Activated CD4-positive, CD25-positive, alpha-beta regulatory T cell treated with anti-CD3 and anti-CD28 coated beads, Interleukin-2, amount 50 U/mL, for 16 hours (primary cell): ENCODE results near the gene MAML1.
"Not testable (repeated sequence)": the region's sequence is repeated elsewhere in the genome, so short reads cannot be mapped to it uniquely, and the experiment has no call there.

Source experiments
- DNase-seq: peaks from one replicate; pipeline ENCODE4 v3.0.0-alpha.2; 2020; ENCODE audit warnings: low read depth, low spot score

Gene MAML1

DNA sequence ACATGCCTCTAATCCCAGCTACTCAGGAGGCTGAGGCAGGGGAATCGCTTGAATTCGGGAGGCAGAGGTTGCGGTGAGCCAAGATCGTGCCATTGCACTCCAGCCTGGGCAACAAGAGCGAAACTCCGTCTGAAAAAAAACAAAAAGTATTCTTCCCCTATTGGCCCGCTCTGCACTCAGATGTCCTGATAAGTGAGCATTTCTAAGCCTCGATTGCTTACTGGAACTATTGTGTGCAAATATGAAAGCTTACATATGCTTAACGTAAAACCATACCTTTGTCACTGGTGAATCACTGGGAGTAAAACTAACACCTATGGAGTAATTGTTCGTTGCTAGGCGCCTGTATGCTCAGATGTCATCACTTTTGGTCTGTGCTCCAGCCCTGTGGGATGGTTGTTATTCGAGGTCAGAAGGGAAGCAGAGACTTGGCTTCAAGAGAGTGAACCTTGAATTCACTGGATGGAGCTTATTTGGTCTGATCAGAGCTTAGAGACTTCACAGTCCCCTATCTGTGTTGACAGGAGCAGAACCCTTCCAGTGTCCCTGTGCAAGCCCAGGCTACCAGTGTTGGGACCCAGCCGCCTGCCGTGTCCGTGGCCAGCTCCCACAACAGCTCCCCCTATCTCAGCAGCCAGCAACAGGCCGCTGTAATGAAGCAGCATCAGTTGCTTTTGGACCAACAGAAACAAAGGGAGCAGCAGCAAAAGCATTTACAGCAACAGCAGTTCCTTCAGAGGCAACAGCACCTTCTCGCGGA is 35.9 kb downstream of the MAML1 start:
- no peak for DNase-seq

DNA sequence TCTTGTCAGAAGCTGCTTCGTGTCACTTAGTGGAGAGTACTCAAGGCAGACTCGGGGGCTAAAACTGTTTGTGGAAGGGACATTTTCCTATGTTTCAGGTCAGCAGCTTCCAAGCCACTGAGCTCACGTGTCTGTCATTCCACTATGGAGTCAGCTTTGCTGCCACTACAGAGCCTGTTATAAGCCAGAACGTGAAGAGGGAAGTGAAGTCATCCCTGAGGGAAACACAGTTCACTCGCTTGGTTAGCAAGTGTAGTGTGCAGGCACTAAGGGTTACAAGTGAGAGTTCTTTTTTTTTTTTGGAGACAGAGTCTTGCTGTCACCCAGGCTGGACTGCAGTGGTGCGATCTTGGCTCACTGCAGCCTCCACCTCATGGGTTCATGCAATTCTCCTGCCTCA is 36.6 kb downstream of the MAML1 start:
- DNase-seq, result no peak

GRCh38 chr5:179769796-179770195 is 37.2 kb downstream of the MAML1 start:
- DNase-seq, result no peak

DNA sequence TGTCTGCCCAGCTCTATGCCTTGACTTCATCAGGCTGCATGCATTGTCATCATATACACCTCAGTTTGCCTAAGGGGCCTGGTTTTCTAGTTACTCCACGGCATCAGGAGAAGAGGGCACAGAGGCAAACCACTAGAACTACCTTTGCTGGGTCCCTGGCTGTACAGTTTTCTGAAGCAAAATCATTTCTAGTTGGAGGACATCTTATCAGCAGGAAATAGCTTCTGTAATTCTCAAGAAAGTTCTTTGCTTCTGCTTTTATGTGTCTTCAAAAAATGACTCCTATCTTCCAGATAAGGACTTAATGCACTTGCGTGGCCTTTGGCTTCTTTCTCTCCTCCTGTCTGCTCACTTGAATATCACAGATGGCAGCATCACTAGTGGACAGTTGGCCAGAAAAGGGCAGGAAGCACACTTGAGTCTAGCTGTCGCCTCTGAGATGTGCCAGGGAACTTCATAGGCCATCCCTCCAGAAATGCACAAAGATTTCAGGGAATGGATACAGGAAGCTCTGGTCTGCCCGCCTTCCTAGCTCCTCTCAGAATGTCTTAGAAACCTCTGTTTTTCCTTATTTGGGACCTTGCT is 38.8 kb downstream of the MAML1 start:
- DNase-seq, result no peak

DNA sequence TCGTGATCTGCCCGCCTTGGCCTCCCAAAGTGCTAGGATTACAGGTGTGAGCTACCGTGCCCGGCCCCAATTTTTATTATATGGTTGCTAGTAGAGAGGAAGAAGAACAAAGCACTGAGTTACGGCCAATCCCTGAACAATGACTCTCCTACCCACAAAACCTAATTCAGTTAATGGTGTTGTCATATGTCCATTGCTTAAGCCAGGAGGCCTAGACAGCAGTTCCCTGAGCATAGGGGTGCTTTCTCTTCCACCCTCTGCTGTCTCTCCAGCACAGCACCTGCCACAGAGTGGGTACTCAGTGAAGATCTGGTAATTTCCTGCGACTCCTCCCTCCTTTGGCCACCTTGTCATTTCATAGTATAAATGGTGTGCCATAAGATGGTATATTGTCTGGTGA is 39.7 kb downstream of the MAML1 start:
- DNase-seq, result no peak

GRCh38 chr5:179773686-179774040 is 41.0 kb downstream of the MAML1 start:
- no peak for DNase-seq

- DNase-seq, result no peak
These were observed 41.8 kb downstream of the MAML1 start for GRCh38 chr5:179774442-179774841.

DNA sequence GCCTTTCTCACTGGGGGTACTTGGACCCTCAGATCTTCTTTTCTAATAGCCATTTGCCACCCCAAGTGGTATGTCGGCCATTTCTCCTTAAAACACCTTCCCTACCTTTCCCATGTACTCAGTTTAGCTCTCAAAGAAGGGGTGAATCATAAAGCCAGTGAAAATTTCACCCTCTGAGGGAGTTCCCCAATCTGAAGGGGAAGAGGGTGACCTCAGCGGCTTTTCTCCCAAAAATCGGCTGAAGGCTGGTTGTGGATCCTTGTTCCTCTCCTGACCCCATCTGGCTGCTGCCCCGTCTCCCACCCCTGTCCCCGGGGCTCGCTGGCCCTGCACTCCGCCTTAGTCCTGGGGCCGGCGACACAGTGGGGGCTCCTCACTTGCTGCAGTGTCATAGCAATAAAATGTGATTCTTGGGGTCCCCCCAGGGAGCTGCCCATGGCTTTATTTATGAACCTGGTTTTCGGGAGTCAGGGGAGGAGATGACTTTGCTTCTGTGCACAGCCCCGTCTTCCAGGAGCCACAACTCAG is 43.9 kb downstream of the MAML1 start:
- DNase-seq, result no peak

GRCh38 chr5:179777456-179777855 is 44.8 kb downstream of the MAML1 start:
- DNase-seq, result no peak

- DNase-seq, result no peak
These were observed 45.3 kb downstream of the MAML1 start for GRCh38 chr5:179777909-179778308.

GRCh38 chr5:179778591-179778990 is 46.0 kb downstream of the MAML1 start:
- no peak for DNase-seq

- no peak for DNase-seq
These were observed 47.2 kb downstream of the MAML1 start for GRCh38 chr5:179779826-179780225.

GRCh38 chr5:179780362-179780761 is 47.7 kb downstream of the MAML1 start:
- DNase-seq, result no peak

- DNase-seq, result no peak
These were observed 49.2 kb downstream of the MAML1 start for GRCh38 chr5:179781846-179782245.

DNA sequence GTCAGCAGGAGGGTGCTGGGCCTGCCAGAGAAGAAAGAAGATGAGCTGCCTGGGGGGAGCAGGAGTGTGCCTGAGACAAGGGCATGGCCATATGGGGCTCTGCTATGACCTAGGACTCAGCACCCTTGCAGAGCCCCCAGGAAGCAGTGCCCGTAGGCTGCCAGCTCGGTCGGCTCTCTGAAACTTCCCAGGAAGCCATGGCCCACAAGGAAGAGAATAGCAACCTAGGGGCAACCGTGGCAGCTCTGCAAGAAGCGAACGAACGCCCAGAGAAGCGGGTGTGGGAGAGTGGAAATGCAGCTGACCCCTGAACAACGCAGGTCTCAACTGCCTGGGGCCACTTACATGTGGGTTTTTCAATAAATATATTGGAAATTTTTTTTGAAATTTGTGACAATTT is 50.5 kb downstream of the MAML1 start:
- DNase-seq, result no peak

GRCh38 chr5:179786861-179787260 is 54.2 kb downstream of the MAML1 start:
- DNase-seq, result no peak

GRCh38 chr5:179788193-179788854 is 55.7 kb downstream of the MAML1 start:
- DNase-seq, result no peak

GRCh38 chr5:179789278-179789677 is 56.7 kb downstream of the MAML1 start:
- DNase-seq, result not testable (repeated sequence)

GRCh38 chr5:179791881-179792611 is 59.4 kb downstream of the MAML1 start:
- no peak for DNase-seq

GRCh38 chr5:179792612-179793467 is 60.2 kb downstream of the MAML1 start:
- DNase-seq, result no peak

GRCh38 chr5:179793468-179794139 is 61.0 kb downstream of the MAML1 start, which contains the start of gene LTC4S:
LTC4S (plus strand) TSS chr5:179793986; CDS start chr5:179794081, 95 bp downstream.
- no peak for DNase-seq
